Measurements from ENCODE around the gene SLC6A9. TPM values are rescaled to one million over a fixed set of nuclear protein-coding genes. Genes with fewer than 3 reads are reported as not detected.
A peak's percentile ranks its signal among the peaks of the same experiment; 100 is the strongest.

Gene SLC6A9
- total and polyA plus RNA-seq, 2 donors from 2014 or later, result 2.0 to 12.6 TPM

- Histone ChIP-seq H3K4me1 (ENCODE audit: control insufficient read depth in 2 of 3, insufficient read depth in 2 of 3, low read depth in 1 of 3, low read length in 3 of 3) (peaks cover 0 to 3% (median 0%) of the 10 kb centered on the region in 3 donors), H3K27me3 (ENCODE audit: control insufficient read depth, insufficient read depth, low read length) (no peaks in the 10 kb centered on the region), H3K9me3 (ENCODE audit: control insufficient read depth in 2 of 3, insufficient read depth in 1 of 3, low read length in 3 of 3) (no peaks in the 10 kb centered on the region), H3K4me3 (ENCODE audit: low read length in 3 of 3) (no peak overlapping the region), H3K27ac (ENCODE audit: low read depth in 2 of 2, low read length in 2 of 2) (no peak overlapping the region), H3K36me3 (ENCODE audit: control insufficient read depth in 2 of 3, insufficient read depth in 3 of 3, low read length in 3 of 3) (no peaks in the 10 kb centered on the region), H3K9ac (ENCODE audit: low read length in 3 of 3) (no peak overlapping the region)
- DNase-seq (no peak), FAIRE-seq (no peak)
- intact Hi-C loops (cut with DNase I), result no loop called here
- no peak for TF ChIP-seq CTCF (IDR thresholded peaks at IDR 0.05; ENCODE audit: borderline replicate concordance, extremely low read depth, insufficient read depth)
These were observed 17.4 kb upstream of the SLC6A9 start for GRCh38 chr1:44048532-44049215.

DNA sequence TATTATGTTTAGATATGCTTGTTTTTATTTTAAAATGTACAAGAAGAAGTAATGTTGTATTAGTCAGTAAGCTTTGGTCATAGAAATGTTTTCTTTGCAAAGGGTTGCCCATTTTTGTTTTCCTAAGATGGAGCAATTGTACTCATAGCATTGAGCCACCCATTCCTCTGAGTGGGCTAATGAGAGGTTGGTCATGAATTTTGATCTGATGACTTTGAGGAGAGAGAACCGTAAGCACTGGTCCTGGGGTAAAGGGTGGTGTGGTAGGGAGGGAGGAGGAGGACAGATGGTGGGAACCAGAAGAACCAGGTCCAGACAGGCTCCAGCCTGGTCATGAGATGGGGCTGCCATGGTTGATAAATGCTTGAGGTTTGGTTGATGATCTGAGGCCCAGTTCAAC lies 15.9 kb upstream of the SLC6A9 start:
- no peak for TF ChIP-seq CTCF (IDR thresholded peaks at IDR 0.05; ENCODE audit: borderline replicate concordance, extremely low read depth, insufficient read depth)
- Histone ChIP-seq H3K9me3 (ENCODE audit: control insufficient read depth in 2 of 3, insufficient read depth in 1 of 3, low read length in 3 of 3) (no peaks in the 10 kb centered on the region), H3K4me1 (ENCODE audit: control insufficient read depth in 2 of 3, insufficient read depth in 2 of 3, low read depth in 1 of 3, low read length in 3 of 3) (peaks cover 0 to 3% (median 0%) of the 10 kb centered on the region in 3 donors), H3K27ac (ENCODE audit: low read depth in 2 of 2, low read length in 2 of 2) (no peak overlapping the region), H3K4me3 (ENCODE audit: low read length in 3 of 3) (no peak overlapping the region), H3K9ac (ENCODE audit: low read length in 3 of 3) (no peak overlapping the region), H3K27me3 (ENCODE audit: control insufficient read depth, insufficient read depth, low read length) (no peaks in the 10 kb centered on the region), H3K36me3 (ENCODE audit: control insufficient read depth in 2 of 3, insufficient read depth in 3 of 3, low read length in 3 of 3) (no peaks in the 10 kb centered on the region)
- FAIRE-seq (no peak), DNase-seq (no peak)
- intact Hi-C loops (cut with DNase I), result no loop called here

DNA sequence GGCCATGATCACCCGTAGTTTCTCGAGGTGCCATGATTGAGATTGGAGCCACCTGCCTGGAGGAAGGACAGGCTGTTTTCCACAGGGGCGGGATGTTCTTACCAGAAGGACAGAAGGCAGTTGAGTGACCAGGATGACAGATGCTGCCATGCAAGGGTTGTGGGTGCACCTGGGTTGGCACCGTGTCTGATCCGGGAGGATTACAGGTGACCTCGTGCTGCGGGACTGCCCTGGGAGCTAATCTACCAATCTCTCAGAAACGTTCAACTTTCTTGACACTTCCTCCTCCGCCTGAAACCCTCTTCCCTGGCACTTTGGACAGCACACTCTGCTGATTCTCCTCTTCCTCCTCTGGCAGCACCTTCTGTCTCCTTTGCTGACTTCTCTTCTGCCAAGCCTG lies 13.8 kb upstream of the SLC6A9 start:
- H3K9me3 ChIP-seq (ENCODE audit: control insufficient read depth in 2 of 3, insufficient read depth in 1 of 3, low read length in 3 of 3), result no peaks in the 10 kb centered on the region
- H3K27me3 ChIP-seq (ENCODE audit: control insufficient read depth, insufficient read depth, low read length), result no peaks in the 10 kb centered on the region
- H3K4me1 ChIP-seq (ENCODE audit: control insufficient read depth in 2 of 3, insufficient read depth in 2 of 3, low read depth in 1 of 3, low read length in 3 of 3), result peaks cover 0 to 3% (median 0%) of the 10 kb centered on the region in 3 donors
- FAIRE-seq (no peak), DNase-seq (peak in 1 of 5 donors; percentile 15)
- H3K27ac ChIP-seq (ENCODE audit: low read depth in 2 of 2, low read length in 2 of 2), result no peak overlapping the region
- no peak overlapping the region for H3K9ac ChIP-seq (ENCODE audit: low read length in 3 of 3)
- intact Hi-C loops (cut with DNase I), result no loop called here
- no peak for TF ChIP-seq CTCF (IDR thresholded peaks at IDR 0.05; ENCODE audit: borderline replicate concordance, extremely low read depth, insufficient read depth)
- no peaks in the 10 kb centered on the region for H3K36me3 ChIP-seq (ENCODE audit: control insufficient read depth in 2 of 3, insufficient read depth in 3 of 3, low read length in 3 of 3)
- no peak overlapping the region for H3K4me3 ChIP-seq (ENCODE audit: low read length in 3 of 3)

Data from kidney (tissue), 14 donors.